ENCODE measurements around the gene PARN. TPM values are rescaled to one million over a fixed set of nuclear protein-coding genes. Genes with fewer than 3 reads are reported as not detected.

The PARN gene
- polyA plus RNA-seq, 3 donors, result 18.4 to 24.4 (median 19.1) TPM

GRCh38 chr16:14531101-14531500 is 99.0 kb downstream of the PARN start:
- Histone ChIP-seq H3K9ac (ENCODE audit: insufficient read depth, low read length, poor library complexity, severe bottlenecking) (no peak overlapping the region), H3K4me2 (replicated peaks; ENCODE audit: extremely low read depth, low read length, poor library complexity, severe bottlenecking) (no peak overlapping the region), H2AFZ (ENCODE audit: insufficient read depth, low read depth, low read length, poor library complexity, severe bottlenecking) (no peak overlapping the region), H3K4me3 (replicated peaks in 1 of 3; ENCODE audit: low read depth in 2 of 3, low read length in 3 of 3) (no peak overlapping the region), H3K9me3 (replicated peaks in 1 of 2; ENCODE audit: control insufficient read depth in 1 of 2, insufficient read depth in 1 of 2, low read length in 2 of 2) (no peaks in the 10 kb centered on the region), H3K4me1 (ENCODE audit: control insufficient read depth in 1 of 2, insufficient read depth in 2 of 2, low read length in 2 of 2) (peaks cover 4% of the 10 kb centered on the region in 2 donors), H3K79me2 (ENCODE audit: insufficient read depth, low read length) (no peaks in the 10 kb centered on the region), H3K27ac (ENCODE audit: low read depth in 1 of 2, low read length in 2 of 2) (no peak overlapping the region), H4K20me1 (ENCODE audit: insufficient read depth, low read length) (peaks cover 5% of the 10 kb centered on the region), H3K27me3 (ENCODE audit: control insufficient read depth in 2 of 2, insufficient read depth in 2 of 2, low read length in 2 of 2) (no peaks in the 10 kb centered on the region), H3K36me3 (replicated peaks in 1 of 2; ENCODE audit: control insufficient read depth in 1 of 2, insufficient read depth in 2 of 2, low read length in 2 of 2) (peaks cover 2 to 22% of the 10 kb centered on the region in 2 donors)
- H3K9me3 Mint-ChIP-seq, result peaks cover 0 to 2% (median 0%) of the 10 kb centered on the region in 7 donors
- peaks cover 9% of the 10 kb centered on the region for H3K4me1 Mint-ChIP-seq
- DNase-seq, result no peak
- H3K36me3 Mint-ChIP-seq, result peaks cover 21 to 35% of the 10 kb centered on the region in 2 donors
- WGBS (ENCODE audit: insufficient coverage), result 100% methylated on average over 1 of the region's 3 CpGs
- intact Hi-C loops (cut with micrococcal nuclease), result no loop called here
- no peaks in the 10 kb centered on the region for H3K27me3 Mint-ChIP-seq (ENCODE audit: low read depth in 3 of 3)
- H3K4me3 Mint-ChIP-seq, result no peak overlapping the region
- no peak overlapping the region for H3K27ac Mint-ChIP-seq
- TF ChIP-seq CTCF (IDR thresholded peaks at IDR 0.05), result no peak

- no peak overlapping the region for H3K4me3 Mint-ChIP-seq
- DNase-seq, result no peak
- Histone ChIP-seq H4K20me1 (ENCODE audit: insufficient read depth, low read length) (peaks cover 5% of the 10 kb centered on the region), H3K4me1 (ENCODE audit: control insufficient read depth in 1 of 2, insufficient read depth in 2 of 2, low read length in 2 of 2) (peaks cover 4% of the 10 kb centered on the region in 2 donors), H3K9me3 (replicated peaks in 1 of 2; ENCODE audit: control insufficient read depth in 1 of 2, insufficient read depth in 1 of 2, low read length in 2 of 2) (no peaks in the 10 kb centered on the region), H3K9ac (ENCODE audit: insufficient read depth, low read length, poor library complexity, severe bottlenecking) (peak overlapping the region; percentile 1), H3K4me3 (replicated peaks in 1 of 3; ENCODE audit: low read depth in 2 of 3, low read length in 3 of 3) (no peak overlapping the region), H3K4me2 (replicated peaks; ENCODE audit: extremely low read depth, low read length, poor library complexity, severe bottlenecking) (no peak overlapping the region), H2AFZ (ENCODE audit: insufficient read depth, low read depth, low read length, poor library complexity, severe bottlenecking) (no peak overlapping the region), H3K36me3 (replicated peaks in 1 of 2; ENCODE audit: control insufficient read depth in 1 of 2, insufficient read depth in 2 of 2, low read length in 2 of 2) (peaks cover 2 to 22% of the 10 kb centered on the region in 2 donors), H3K27ac (ENCODE audit: low read depth in 1 of 2, low read length in 2 of 2) (no peak overlapping the region), H3K79me2 (ENCODE audit: insufficient read depth, low read length) (no peaks in the 10 kb centered on the region), H3K27me3 (ENCODE audit: control insufficient read depth in 2 of 2, insufficient read depth in 2 of 2, low read length in 2 of 2) (no peaks in the 10 kb centered on the region)
- no peaks in the 10 kb centered on the region for H3K27me3 Mint-ChIP-seq (ENCODE audit: low read depth in 3 of 3)
- peaks cover 9% of the 10 kb centered on the region for H3K4me1 Mint-ChIP-seq
- H3K27ac Mint-ChIP-seq, result no peak overlapping the region
- no peak for TF ChIP-seq CTCF (IDR thresholded peaks at IDR 0.05)
- intact Hi-C loops (cut with micrococcal nuclease), result no loop called here
- peaks cover 21 to 35% of the 10 kb centered on the region in 2 donors for H3K36me3 Mint-ChIP-seq
- 100% methylated on average over 1 of the region's 2 CpGs for WGBS (ENCODE audit: insufficient coverage)
- H3K9me3 Mint-ChIP-seq, result peaks cover 0 to 2% (median 0%) of the 10 kb centered on the region in 7 donors
Observed at GRCh38 chr16:14530046-14530445, 100.0 kb downstream of the PARN start.

Measured in CD14-positive monocyte (primary cell).